Caco-2 (cell line): ENCODE measurements around the gene PINK1. TPM values are rescaled to one million over a fixed set of nuclear protein-coding genes. Genes with fewer than 3 reads are reported as not detected.

Experiments
- BruUV-seq: library from RNA; stranded (reverse); fragments of 400-500 nt; replicated peaks from 2 replicates; lab custom pipeline; 2021; lab: Mats Ljungman, UMichigan
- CTCF ChIA-PET: fragments of 300-600 bp; sonication (Branson Sonifier 250); formaldehyde crosslinking; loops from one replicate; lab custom pipeline; 2022; ENCODE audit warnings: antibody characterized with exemption; lab: Charles Lee
- POLR2A ChIA-PET: fragments of 300-600 bp; sonication (Branson Sonifier 250); formaldehyde crosslinking; loops from one replicate; lab custom pipeline; 2022; ENCODE audit warnings: antibody characterized with exemption; lab: Charles Lee
- DNase-seq, 2 experiments: peaks; one replicate each; pipeline versions ENCODE4 v3.0.0 to v3.0.0-alpha.2; 2020 to 2022
- H3K27me3 ChIP-seq: replicated peaks from 2 replicates; pipeline ENCODE4 v1.6.0; 2011; ENCODE audit warnings: low read length; ENCODE audit not compliant: control insufficient read depth, insufficient read depth
- H3K36me3 ChIP-seq: 2 replicates; pipeline ENCODE4 v1.5.1; 2011; ENCODE audit warnings: low read length; ENCODE audit not compliant: control insufficient read depth, insufficient read depth
- H3K4me1 ChIP-seq: fragments of 250-450 bp; sonication (Bioruptor Pico); 2 replicates; pipeline ENCODE4 v1.5.1; 2020; ENCODE audit warnings: mild to moderate bottlenecking
- H3K4me3 ChIP-seq: 2 replicates; pipeline ENCODE4 v1.5.1; 2011; ENCODE audit warnings: low read depth, mild to moderate bottlenecking, control low read depth, low read length
- H3K9me3 ChIP-seq: fragments of 250-450 bp; sonication (Bioruptor Pico); 2 replicates; pipeline ENCODE4 v1.5.1; 2020; ENCODE audit warnings: mild to moderate bottlenecking, moderate library complexity
- H3K27ac Mint-ChIP-seq: one replicate; pipeline ENCODE4 v1.8.0; 2022; ENCODE audit warnings: mixed read lengths; ENCODE audit not compliant: unreplicated experiment
- H3K27me3 Mint-ChIP-seq: one replicate; pipeline ENCODE4 v1.8.0; 2022; ENCODE audit warnings: mixed read lengths; ENCODE audit not compliant: insufficient read depth, unreplicated experiment
- H3K36me3 Mint-ChIP-seq: one replicate; pipeline ENCODE4 v1.8.0; 2022; ENCODE audit warnings: mild to moderate bottlenecking, mixed read lengths; ENCODE audit not compliant: insufficient read depth, unreplicated experiment
- H3K4me1 Mint-ChIP-seq: one replicate; pipeline ENCODE4 v1.8.0; 2022; ENCODE audit warnings: low read depth, mixed read lengths; ENCODE audit not compliant: unreplicated experiment
- H3K4me3 Mint-ChIP-seq: one replicate; pipeline ENCODE4 v1.8.0; 2022; ENCODE audit warnings: mild to moderate bottlenecking, moderate library complexity, mixed read lengths; ENCODE audit not compliant: unreplicated experiment
- H3K9me3 Mint-ChIP-seq: one replicate; pipeline ENCODE4 v1.8.0; 2022; ENCODE audit warnings: mixed read lengths; ENCODE audit not compliant: unreplicated experiment
- CTCF ChIP-seq, 2 experiments: fragments of 200-600 bp in 1 of 2; IDR thresholded peaks; 1 replicate in 1 of 2; 2 replicates in 1 of 2; pipeline versions ENCODE4 v1.5.1 to v1.8.0; 2011 to 2022; ENCODE audit warnings: antibody characterized with exemption in 1 of 2, control low read depth in 1 of 2, inconsistent platforms in 1 of 2, low read depth in 1 of 2, low read length in 1 of 2, mild to moderate bottlenecking in 1 of 2, moderate library complexity in 1 of 2; ENCODE audit not compliant: insufficient read depth in 1 of 2, severe bottlenecking in 1 of 2, unreplicated experiment in 1 of 2
- intact Hi-C: fragments of 100-400 bp; cut with micrococcal nuclease; formaldehyde crosslinking; loops from one replicate; pipeline ENCODE4 v1.10.0; 2022; ENCODE audit not compliant: unreplicated experiment
- total RNA-seq: library from RNA; stranded (reverse); gene quantifications from 2 replicates; pipeline ENCODE4 v1.2.3, GENCODE V29; 2022

PINK1 gene
- total RNA-seq, 1 experiment from 2014 or later, result 23.2 TPM

GRCh38 chr1:20697563-20697962 lies 64.3 kb downstream of the PINK1 start:
- H3K27me3 Mint-ChIP-seq, result no peaks in the 10 kb centered on the region
- peak overlapping the region; percentile 88 for H3K4me3 Mint-ChIP-seq
- peaks cover 12% of the 10 kb centered on the region for H3K36me3 Mint-ChIP-seq
- intact Hi-C loops, result loop anchor here (10.0 kb wide), 2 partner anchors 87 to 287 kb away; partner anchors contain the start of gene HP1BP3
- no peaks in the 10 kb centered on the region for H3K27me3 ChIP-seq
- no TSS peak for BruUV-seq
- ChIA-PET CTCF (interaction anchor here (0.8 to 1.4 kb wide), 6 partner anchors 8 to 498 kb away, joined by 3 to 49 read pairs (median 4); partner anchors contain the start of gene MUL1), POLR2A (interaction anchor here (1.4 kb wide), 1 partner anchor 89 kb away, joined by 7 read pairs; the partner anchor contains the start of gene HP1BP3)
- H3K4me1 Mint-ChIP-seq, result peaks cover 12% of the 10 kb centered on the region
- H3K4me3 ChIP-seq, result no peak overlapping the region
- H3K27ac Mint-ChIP-seq, result peak overlapping the region; percentile 77
- H3K4me1 ChIP-seq, result peaks cover 18% of the 10 kb centered on the region
- no peaks in the 10 kb centered on the region for H3K9me3 ChIP-seq
- H3K9me3 Mint-ChIP-seq, result no peaks in the 10 kb centered on the region
- DNase-seq, result no peak
- TF ChIP-seq CTCF (IDR thresholded peaks at IDR 0.05; ENCODE audit: insufficient read depth in 1 of 2, low read depth in 1 of 2, low read length in 1 of 2, severe bottlenecking in 1 of 2, unreplicated experiment in 1 of 2), result no peak
- no peaks in the 10 kb centered on the region for H3K36me3 ChIP-seq

GRCh38 chr1:20698195-20698910 lies 65.1 kb downstream of the PINK1 start:
- Mint-ChIP-seq H3K27me3 (no peaks in the 10 kb centered on the region), H3K9me3 (no peaks in the 10 kb centered on the region), H3K27ac (no peak overlapping the region), H3K4me1 (peaks cover 12% of the 10 kb centered on the region), H3K36me3 (peaks cover 12% of the 10 kb centered on the region), H3K4me3 (peak overlapping the region; percentile 23)
- Histone ChIP-seq H3K36me3 (no peaks in the 10 kb centered on the region), H3K4me1 (peaks cover 18% of the 10 kb centered on the region), H3K4me3 (no peak overlapping the region), H3K27me3 (no peaks in the 10 kb centered on the region), H3K9me3 (no peaks in the 10 kb centered on the region)
- BruUV-seq, result TSS peak; percentile 27
- no peak for DNase-seq
- no peak for TF ChIP-seq CTCF (IDR thresholded peaks at IDR 0.05; ENCODE audit: insufficient read depth in 1 of 2, low read depth in 1 of 2, low read length in 1 of 2, severe bottlenecking in 1 of 2, unreplicated experiment in 1 of 2)
- ChIA-PET CTCF (interaction anchor here (0.5 kb wide), 1 partner anchor 52 kb away, joined by 6 read pairs; no protein-coding TSS in a partner anchor), POLR2A (no interaction called here)
- intact Hi-C loops, result loop anchor here (10.0 kb wide), 2 partner anchors 86 to 286 kb away; partner anchors contain the start of gene HP1BP3

GRCh38 chr1:20699558-20699957 lies 66.3 kb downstream of the PINK1 start:
- Mint-ChIP-seq H3K36me3 (peaks cover 12% of the 10 kb centered on the region), H3K27ac (peak overlapping the region; percentile 69), H3K4me3 (peak overlapping the region; percentile 27), H3K9me3 (no peaks in the 10 kb centered on the region), H3K27me3 (no peaks in the 10 kb centered on the region), H3K4me1 (peaks cover 12% of the 10 kb centered on the region)
- H3K4me3 ChIP-seq, result no peak overlapping the region
- H3K36me3 ChIP-seq, result no peaks in the 10 kb centered on the region
- CTCF ChIA-PET, result interaction anchor here (0.6 to 2.1 kb wide), 2 partner anchors 496 to 823 kb away, joined by 5 to 6 read pairs; no protein-coding TSS in a partner anchor
- BruUV-seq, result no TSS peak
- H3K27me3 ChIP-seq, result no peaks in the 10 kb centered on the region
- DNase-seq, result no peak
- no peaks in the 10 kb centered on the region for H3K9me3 ChIP-seq
- POLR2A ChIA-PET, result no interaction called here
- no peak for TF ChIP-seq CTCF (IDR thresholded peaks at IDR 0.05; ENCODE audit: insufficient read depth in 1 of 2, low read depth in 1 of 2, low read length in 1 of 2, severe bottlenecking in 1 of 2, unreplicated experiment in 1 of 2)
- peaks cover 18% of the 10 kb centered on the region for H3K4me1 ChIP-seq
- intact Hi-C loops, result loop anchor here (10.0 kb wide), 2 partner anchors 85 to 285 kb away; partner anchors contain the start of gene HP1BP3
